Embryonic facial prominence (tissue), 1 donor: Measurements from ENCODE around the gene TGFBRAP1.
A peak's percentile ranks its signal among the peaks of the same experiment; 100 is the strongest.

Experiments
- DNase-seq: peaks from one replicate; pipeline ENCODE4 v3.0.0-alpha.2; 2016; ENCODE audit errors: extremely low spot score

Gene TGFBRAP1

DNA sequence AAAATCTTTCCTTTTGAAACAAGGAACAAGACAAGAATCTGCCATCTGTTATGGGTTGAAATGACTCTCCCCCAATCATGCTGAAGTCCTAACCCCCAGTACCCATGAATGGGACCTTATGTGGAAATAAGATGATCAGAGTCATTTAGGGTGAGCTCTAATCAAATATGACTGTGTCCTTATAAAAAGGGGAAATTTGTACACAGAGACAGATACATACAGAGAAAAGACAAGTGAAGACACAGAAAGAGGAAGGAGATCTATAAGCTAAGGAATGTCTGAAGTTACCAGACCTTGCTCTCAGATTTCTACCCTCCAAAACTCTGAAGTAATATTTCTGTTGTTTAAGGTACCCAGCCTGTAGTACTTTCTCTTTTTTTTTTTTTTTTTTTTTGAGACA, 15.7 kb downstream of the TGFBRAP1 start:
- no peak for DNase-seq

DNA sequence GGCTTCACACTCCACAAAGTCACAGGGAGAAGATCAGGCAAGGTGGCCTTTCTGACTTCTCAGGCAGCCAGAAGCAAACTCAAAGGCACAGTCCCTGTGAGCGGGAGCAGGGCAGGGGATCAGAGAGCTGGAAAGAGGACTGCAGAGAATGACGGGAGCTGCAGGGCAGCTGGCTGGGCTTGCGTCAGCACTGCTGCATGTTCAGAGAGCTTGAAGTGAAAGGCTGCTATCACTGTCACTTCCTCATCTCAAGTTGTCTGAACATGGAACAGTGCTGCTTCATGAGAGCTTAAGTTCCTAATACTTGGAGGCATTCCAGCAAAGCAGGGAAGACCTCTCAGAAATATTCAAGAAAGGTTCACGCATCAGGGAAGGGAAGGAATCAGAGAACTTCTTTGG, 20.4 kb downstream of the TGFBRAP1 start:
- DNase-seq, result no peak

DNA sequence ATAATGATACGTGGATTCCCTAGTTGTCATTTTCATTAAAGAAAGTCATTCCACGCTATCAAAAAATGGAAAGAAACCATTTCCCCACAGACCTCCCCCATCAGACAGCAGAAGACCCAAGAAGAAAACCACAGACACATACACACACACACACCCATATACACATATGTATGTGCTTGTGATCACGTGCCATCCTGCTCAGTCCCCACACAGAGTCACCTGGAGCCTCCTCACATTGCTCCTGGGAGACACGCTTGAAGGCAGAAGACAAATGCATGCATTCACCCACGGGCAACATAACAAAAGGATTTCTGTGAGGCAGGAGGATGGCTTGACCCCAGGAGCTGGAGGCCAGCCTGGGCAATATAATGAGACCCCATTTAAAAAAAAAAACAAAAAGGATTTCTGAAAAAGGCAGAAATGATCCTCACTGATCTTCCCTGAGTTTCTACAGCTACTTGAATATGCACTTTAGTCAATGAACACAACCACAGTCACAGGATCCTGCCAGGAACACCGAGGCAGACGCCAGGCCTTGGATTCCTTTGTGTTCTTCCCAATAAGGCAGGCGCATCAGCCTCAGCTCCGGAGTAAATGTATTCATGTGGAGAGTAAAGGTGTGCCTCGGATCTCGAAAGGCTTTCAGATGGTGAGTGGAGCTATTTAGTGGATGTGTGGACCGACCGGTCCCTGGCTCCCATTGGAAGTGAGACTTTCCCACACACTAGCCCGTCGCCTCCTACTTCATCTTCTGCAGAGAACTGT, 21.0 kb downstream of the TGFBRAP1 start:
- no peak for DNase-seq

DNA sequence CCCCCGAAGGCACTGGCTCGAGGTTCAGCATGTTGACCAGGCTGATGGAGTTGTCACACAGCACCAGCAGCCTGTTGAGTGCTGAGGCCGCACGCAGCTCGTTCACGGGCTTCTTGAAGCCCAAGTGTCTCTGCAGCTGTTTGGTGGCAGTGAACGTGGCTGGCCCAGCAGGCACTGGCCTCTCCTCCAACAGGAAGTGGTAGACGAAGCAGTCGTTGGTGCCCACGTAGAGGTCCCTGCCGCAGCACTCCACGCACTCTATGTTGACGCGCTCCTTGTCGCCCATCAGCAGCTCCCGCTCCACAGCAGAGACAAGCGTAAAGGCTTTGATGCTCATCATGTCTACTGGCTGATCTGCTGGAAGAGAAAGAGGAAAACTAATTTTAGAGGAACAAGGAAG, 21.6 kb downstream of the TGFBRAP1 start:
- DNase-seq, result no peak

DNA sequence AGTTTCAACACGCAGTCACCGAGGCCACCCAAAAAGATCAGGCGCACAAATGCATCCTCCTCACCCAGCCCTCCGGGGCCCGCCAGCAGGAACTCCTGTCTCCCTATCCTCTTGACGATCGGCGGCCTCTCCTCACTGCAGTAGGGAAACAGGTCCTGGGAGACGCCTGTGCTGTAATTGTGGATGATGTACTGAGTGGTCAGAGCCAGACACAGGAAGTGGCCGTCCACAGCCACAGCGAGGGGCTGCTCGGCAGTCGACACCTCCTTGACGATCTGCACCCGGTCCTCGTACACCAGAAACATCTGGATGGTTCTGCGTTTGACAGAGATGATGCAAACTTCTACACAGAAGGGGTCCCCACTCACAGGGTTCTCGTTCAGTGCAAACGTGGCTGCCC, 22.0 kb downstream of the TGFBRAP1 start:
- no peak for DNase-seq

DNA sequence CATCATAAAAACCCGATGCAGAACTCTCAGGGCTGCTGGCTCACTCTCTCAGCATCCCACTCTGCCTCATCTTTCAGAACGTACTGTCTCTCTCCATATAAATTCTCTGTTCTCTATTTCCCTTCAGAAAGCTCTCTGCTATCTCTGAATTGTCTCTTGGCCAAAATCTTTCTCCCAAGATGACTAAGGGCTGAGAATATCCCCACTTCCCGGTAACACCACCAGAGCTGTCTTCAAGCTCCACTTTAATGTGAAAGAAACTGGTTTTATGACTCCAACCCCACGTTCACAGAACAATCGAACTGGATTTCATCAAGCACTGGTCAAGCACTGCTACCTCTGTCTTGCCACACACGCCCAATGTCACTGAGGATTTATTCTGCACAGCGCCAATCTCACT, 22.4 kb downstream of the TGFBRAP1 start:
- DNase-seq, result no peak

DNA sequence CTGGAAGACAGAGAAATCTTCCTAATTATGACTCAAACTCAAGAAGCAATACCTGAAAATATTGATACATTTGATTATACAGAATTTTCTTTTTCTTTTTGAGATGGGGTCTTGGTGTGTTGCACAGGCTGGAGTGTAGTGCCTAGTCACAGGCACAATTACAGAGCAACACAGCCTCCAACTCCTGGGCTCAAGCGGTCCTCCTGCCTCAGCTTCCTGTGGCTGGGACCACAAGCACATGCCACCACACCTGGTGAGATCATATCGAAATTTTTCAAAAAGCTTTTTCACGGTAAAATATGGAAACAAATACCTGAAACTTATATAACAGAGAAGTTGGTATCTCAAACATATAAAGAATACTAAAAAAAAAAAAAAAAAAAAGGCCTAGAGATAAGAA, 27.9 kb downstream of the TGFBRAP1 start:
- DNase-seq, result no peak

DNA sequence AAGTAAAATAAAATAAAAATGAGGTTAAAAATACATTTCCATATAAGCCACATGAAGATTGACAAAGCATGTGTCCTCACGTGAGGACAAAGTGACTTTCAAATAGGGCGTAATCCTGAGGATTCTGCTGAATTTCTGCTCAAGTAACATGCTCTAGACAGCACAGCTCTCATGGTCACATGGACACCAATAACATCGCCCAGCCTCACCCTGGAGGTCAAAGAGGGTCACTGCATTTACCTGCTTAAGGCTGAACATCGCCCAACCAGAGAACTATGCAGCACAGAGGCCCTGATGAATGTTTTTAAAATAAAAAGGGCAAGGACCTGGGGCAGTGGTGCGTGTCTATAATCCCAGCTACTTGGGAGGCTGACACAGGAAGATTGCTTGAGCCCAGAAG, 30.2 kb downstream of the TGFBRAP1 start:
- DNase-seq, result no peak

DNA sequence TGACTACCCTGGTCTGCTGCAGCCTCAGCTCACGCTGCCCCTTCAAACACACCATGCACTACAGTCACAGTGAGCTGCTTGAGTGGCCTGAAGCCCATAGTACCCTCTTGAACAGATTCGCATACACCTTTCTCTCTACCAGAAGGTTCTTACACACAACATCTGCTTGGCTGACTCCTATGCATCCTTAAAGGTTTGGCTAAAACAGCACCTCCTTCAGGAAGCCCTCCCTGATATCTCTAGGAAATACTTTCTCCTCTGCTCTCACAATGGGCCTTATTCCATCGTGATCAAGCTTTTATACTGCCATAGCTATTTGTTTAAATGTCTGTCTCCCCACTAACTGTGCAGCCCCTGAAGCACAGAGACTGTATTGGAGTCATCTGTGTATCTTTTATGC, 31.5 kb downstream of the TGFBRAP1 start:
- DNase-seq, result no peak

DNA sequence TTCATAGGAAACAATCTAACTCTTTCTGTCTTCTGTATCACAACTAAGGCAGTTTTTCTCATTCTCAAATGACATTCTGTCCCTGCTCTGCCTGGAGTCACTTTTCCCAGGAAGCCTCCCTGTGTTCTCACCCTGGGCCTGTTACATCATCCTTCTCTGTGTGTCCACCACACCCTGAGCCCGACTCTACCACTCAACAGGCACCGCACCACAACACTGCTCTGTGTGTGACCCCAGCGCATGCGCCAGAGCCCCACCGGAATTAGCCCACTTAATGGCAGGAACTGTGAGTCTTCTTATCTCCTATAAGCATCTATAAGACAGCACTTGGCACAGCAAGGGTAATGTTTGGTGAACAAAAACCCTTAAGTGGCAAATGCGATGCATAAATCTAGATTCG, 32.3 kb downstream of the TGFBRAP1 start:
- no peak for DNase-seq

DNA sequence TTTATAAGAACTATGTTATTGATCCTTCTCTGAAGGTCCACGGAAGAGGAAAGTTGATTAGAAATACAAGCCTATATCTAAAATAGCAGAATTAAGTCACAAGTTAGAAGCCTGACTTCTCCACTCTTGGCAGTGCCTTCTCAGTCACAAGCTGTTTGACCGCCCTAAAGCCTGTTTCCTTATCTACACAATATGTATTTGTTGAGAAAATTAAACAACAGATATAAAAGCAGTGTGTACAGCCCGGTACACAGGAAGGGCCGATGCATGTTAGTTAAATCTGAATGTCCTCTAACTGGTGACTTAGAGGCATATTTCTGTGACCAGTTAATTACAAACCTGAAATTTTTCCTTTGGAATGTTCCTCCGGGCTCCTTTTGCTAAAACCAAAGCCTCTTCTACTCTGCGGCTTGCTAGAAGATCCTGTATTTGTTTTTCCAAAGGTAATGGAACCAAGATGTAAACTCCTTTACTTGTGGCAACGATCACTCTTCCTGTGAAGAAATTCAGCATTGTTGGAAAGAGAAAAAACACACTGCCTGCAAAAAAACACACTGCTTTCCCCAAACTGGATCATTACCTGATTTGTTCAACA, 33.4 kb downstream of the TGFBRAP1 start:
- DNase-seq, result no peak

DNA sequence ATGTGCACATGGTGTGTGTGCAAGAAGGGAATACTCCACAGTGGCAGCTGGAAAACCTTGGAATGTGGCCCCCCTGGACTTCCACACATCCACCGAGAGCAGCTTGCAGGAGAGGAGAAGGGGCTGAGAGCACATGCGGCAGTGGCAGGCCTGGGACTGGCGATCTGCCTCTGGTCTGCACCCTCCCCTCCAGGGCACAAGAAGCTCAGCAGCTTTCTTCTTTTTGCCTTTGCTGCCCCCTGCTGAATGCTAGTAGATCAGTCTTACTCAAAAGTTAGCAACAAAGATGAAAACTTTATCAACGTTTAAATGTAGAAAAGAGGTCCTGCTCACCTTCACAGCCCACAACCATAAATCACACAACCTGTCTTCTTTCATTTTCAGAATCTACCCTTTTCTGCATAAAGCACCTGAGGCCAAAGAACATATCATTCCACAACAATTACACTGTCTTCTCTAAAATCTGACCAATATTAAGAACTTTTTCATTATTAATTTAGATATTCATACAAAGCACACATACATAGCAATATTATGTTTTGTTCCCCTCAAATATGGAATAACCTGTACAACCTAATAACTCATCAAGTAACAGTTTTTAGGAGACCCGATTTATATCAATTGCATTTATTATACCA, 34.6 kb downstream of the TGFBRAP1 start:
- DNase-seq, result peak; percentile 31

DNA sequence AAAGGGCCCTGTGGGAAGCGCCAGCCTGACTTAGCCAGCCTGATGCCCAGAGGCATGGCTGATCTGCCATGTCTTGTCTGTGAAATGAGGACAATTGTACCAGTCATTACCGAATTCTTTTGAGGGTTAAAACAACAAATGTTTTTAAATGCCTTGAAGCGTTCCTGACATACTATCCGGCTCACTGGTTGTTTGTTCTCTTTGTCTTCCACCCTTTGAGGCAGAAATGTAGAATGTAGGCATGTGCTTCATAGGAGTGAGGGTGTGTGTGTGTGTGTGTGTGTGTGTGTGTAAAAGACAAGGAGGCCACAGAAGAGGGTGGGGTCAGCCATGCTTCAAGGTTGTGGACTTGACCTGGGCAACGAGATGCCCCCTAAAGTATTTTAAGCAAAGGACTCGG, 35.5 kb downstream of the TGFBRAP1 start:
- peak; percentile 23 for DNase-seq

DNA sequence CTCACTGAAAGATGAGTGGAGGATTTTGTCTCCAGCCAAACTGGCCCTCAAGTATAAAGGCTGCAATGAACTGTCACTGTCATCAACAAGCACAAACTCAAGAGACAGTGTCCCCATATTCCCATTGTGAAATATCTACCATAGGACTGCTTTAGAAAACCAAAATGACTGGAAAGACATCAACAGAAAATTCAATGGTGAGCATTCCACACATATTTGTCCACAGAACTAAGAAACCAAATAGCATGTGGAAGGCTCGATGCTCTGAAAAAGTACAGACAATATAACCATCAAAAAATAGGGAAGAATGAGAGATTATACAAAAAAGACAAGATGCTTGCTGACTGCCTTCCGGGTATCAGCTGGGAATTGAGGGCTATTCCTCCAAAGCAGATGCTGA, 37.6 kb downstream of the TGFBRAP1 start:
- DNase-seq, result no peak

DNA sequence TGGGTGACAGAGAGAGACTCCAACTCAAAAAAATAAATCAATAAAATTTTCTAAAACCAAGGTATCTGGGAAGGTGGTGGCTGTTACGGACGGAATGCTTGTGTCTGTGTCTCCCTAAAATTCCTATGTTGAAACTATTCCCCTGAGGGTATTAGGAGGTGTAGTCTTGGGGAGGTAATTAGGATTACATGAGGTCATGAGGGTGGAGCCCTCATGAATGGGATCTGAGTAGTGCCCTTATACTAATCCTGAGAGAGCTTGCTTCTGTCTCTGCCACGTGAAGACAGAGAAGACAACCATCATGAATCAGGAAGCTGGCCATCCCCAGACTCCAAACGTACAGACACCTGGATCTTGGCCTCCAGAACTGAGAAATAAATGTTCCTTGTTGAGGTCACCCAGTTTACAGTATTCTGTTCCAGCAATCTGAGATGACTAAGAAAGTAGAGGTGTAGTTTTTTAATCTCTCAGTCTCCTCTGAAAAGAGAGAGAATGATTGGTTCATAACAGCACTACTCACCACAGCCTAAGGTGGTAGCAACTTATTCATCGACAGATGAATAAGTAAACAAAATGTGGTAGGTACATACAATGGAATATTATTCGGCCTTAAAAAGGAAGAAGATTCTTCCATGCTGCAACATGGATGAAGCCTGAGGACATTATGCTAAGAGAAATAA, 38.4 kb downstream of the TGFBRAP1 start:
- no peak for DNase-seq

DNA sequence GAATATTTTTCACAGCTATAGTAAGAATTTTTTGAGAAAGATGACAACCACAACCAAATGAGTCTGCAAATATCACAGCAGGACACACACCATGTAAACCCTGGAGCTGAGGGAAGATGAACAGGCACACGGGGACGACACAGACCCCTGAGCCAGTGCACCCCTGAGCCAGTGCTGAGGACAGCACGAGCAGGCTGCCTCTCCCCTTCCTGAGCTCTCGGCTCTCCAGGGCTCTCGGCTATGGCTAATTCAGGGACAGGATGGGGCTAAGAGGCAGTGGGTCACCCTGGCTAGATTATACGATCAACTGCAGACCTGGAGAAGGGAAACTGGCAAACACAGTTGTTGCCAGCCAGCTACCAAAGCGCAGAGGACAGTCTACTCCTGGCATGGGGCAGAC, 41.4 kb downstream of the TGFBRAP1 start:
- DNase-seq, result no peak

DNA sequence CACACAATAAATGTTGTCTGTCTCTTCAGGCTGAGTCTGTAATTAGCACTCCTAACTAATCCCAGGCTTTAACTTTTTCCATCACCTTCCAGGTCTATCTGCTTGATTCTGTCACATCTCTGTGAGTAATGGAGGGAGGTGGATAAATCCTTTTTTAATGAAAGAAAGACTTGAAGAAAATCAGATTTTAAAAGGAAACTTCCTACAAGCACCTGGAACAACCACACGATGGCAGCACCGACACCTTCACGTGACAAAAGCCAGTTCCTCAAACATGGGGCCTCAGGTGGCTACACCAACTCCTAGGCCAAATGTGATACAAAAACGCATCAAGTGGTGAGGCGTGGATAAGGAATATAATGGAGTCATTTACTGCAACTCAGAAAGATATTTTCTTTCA, 41.8 kb downstream of the TGFBRAP1 start:
- DNase-seq, result no peak

DNA sequence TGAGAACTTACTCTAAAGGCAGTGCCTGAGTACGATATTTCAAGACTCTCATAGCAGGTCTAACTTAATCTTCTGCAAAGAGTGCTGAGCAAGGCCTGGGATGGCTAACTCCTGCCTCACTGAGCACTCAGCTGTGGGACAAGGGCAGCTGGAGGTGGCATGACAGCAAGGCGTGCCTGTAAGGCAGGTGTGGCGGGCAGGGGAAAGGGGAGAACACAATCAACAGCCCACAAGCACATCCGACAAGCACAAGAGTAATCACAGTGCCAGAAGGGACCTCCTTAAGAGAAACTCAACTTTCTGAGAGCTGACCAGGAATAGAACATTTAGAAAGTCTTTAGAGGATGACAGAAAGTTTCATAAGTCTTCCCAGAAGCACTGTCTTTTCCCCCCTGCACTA, 46.0 kb downstream of the TGFBRAP1 start:
- DNase-seq, result no peak

DNA sequence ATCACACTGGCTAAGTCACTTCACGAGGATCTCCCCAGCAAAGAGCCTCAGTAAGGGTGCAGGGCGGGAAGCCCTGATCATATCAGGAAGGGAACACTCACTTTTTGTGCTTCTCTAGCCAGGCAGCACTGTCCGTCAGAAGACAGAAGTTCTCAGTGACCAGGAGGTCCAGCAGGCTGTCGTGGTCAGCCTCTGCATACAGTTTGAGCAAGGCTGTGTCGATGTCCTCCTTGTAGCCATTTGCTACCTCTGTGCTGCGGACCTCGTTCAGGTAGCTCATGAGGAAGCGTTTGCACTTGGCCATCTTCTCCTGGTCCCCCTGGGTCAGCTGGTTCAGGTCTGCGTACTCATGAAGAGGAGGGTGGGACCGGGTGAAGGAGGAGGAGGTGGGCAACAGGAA, 49.3 kb downstream of the TGFBRAP1 start:
- no peak for DNase-seq

DNA sequence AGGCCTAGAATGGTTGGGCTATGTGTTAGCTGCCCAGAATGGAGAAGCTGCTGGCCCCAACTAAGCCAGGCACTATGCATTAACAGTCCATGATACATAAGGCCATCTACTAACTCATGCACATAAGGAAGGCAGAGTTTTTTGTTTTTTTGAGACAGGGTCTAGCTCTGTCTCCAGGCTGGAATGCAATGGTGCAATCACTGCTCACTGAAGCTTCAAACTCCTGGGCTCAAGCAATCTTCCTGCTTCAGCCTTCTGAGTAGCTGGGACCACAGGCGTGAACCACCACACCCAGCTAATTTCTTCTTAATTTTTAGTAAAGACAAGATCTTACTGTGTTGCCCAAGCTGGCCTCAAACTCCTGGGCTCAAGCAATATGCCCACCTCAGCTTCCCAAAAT, 50.4 kb downstream of the TGFBRAP1 start:
- no peak for DNase-seq

DNA sequence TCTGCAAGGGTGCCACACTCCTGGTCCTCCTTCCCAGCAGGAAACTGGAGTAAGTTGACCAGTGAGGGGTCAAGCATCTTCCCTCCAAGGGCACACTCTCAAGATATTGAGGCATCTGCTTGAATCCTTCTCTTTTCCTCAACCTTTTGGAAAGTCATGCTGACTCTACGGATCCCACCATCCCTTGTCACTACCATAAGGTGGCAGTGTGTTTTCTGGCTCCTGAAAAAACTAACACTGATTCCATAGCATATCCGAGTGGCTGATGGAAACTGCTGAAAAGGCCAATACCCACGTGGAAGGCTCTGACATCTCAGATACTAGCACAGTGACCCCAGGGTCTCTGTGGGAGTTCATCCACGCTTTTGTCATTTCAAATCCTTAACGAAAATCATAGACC, 50.9 kb downstream of the TGFBRAP1 start:
- no peak for DNase-seq

DNA sequence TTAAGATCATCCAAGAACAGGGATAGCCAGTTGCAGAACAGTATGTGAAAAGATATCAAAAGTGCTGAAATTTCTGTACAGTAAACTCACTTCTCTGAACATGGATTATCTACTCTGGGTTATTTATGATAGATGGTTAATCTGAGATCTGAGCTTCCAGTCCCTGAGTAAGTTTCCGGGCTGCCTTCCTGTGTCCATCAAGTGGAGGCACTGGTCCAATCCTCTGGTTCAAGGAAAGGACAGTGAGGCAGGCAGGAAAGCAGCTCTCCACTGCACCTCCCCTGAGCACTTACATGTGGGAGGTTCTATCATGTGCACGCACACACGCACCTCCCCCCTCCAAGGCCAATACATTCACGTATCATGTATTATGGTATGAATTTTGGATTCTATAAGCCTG, 55.5 kb downstream of the TGFBRAP1 start:
- no peak for DNase-seq

DNA sequence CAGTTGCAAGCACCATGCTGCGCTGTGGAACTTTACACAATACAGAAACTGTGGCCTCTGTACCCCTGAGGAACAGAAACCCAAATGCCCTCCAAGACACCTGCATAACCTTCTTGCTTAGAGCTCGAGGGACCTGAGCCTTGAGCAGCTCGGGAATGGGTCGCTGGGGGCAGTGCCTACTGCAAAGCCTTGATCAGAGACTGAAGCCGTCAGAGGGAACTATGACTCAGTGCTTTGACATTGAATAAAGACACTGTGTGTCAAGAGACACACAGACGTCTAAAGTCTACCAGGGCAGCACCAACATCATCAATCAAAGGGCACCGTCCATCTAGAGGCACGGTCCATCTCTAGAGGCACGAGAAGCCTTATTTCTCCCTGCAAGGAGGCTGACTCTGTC, 57.4 kb downstream of the TGFBRAP1 start:
- DNase-seq, result no peak
